K562 (cell line): ENCODE results near the gene ATP13A1. TPM values are rescaled to one million over a fixed set of nuclear protein-coding genes. Genes with fewer than 3 reads are reported as not detected.

ENCODE experiments used
- ATAC-seq: fragments of 200-7000 bp; cut with Tn5 transposase; 3 replicates; pipeline ENCODE4 v1.9.1; 2020; ENCODE audit warnings: moderate library complexity
- BruUV-seq: library from RNA; stranded (reverse); fragments of 400-500 nt; replicated peaks from 2 replicates; lab custom pipeline; 2021; lab: Mats Ljungman, UMichigan
- CTCF ChIA-PET: fragments of 300-600 bp; formaldehyde crosslinking; extraction: SDS; loops from one replicate; lab custom pipeline; 2021; ENCODE audit warnings: low intra/inter-chr PET ratio; lab: Yijun Ruan, JAX
- POLR2A ChIA-PET: fragments of 300-600, 350-650 bp; sonication (Branson Sonifier 250); formaldehyde crosslinking; extraction: SDS; loops from one replicate; lab custom pipeline; 2021; ENCODE audit warnings: antibody characterized with exemption, inconsistent platforms; lab: Yijun Ruan, JAX
- DNase-seq, 4 experiments: peaks; one replicate each; pipeline versions ENCODE4 v3.0.0 to v3.0.0-alpha.2; 2011 to 2018; ENCODE audit warnings: low spot score in 3 of 4, mixed read lengths in 3 of 4; ENCODE audit errors: extremely low read depth in 1 of 4
- FAIRE-seq: peaks from 2 replicates; lab custom pipeline; 2011; peaks lifted over from hg19 to GRCh38; lab: Jason Lieb, UNC
- H2AFZ ChIP-seq: 2 replicates; pipeline ENCODE4 v1.6.0; 2011; ENCODE audit warnings: low read depth, low read length, control low read depth, inconsistent platforms
- H3K27ac ChIP-seq: fragments of 200-600 bp; 3 replicates; pipeline ENCODE4 v1.8.0; 2011; ENCODE audit warnings: low read depth, mild to moderate bottlenecking, control low read depth, inconsistent platforms, low read length, moderate library complexity, mixed read lengths; ENCODE audit errors: extremely low read depth
- H3K27me3 ChIP-seq, 2 experiments: fragments of 300-600 bp in 1 of 2; 2 replicates in 1 of 2; 3 replicates in 1 of 2; pipeline versions ENCODE4 v1.6.0 to v1.8.0; 2011; ENCODE audit warnings: inconsistent platforms in 2 of 2, low read length in 2 of 2, mild to moderate bottlenecking in 1 of 2, mixed read lengths in 1 of 2, moderate library complexity in 1 of 2; ENCODE audit not compliant: control insufficient read depth in 2 of 2, insufficient read depth in 2 of 2
- H3K36me3 ChIP-seq: fragments of 300-600 bp; 3 replicates; pipeline ENCODE4 v1.8.0; 2011; ENCODE audit warnings: mild to moderate bottlenecking, low read length, inconsistent platforms; ENCODE audit not compliant: control insufficient read depth, insufficient read depth
- H3K4me1 ChIP-seq, 2 experiments: fragments of 200-600 bp in 1 of 2; replicated peaks in 1 of 2; 2 replicates in 1 of 2; 3 replicates in 1 of 2; pipeline versions ENCODE4 v1.5.1 to v1.8.0; 2011; ENCODE audit warnings: inconsistent platforms in 2 of 2, low read length in 2 of 2, mild to moderate bottlenecking in 1 of 2, mixed read lengths in 1 of 2, moderate library complexity in 1 of 2; ENCODE audit not compliant: control insufficient read depth in 2 of 2, insufficient read depth in 2 of 2
- H3K4me2 ChIP-seq: 2 replicates; pipeline ENCODE4 v1.6.1; 2011; ENCODE audit warnings: low read length, control low read depth, inconsistent platforms, mixed read lengths; ENCODE audit not compliant: insufficient read depth
- H3K4me3 ChIP-seq: fragments of 200-600 bp; sonication (generic), shearing (Covaris generic); 2 replicates; pipeline ENCODE4 v1.5.1; 2016; ENCODE audit warnings: control low read depth, inconsistent platforms
- H3K79me2 ChIP-seq: fragments of 200-600 bp; 3 replicates; pipeline ENCODE4 v1.8.0; 2011; ENCODE audit warnings: low read length, inconsistent platforms; ENCODE audit not compliant: control insufficient read depth, insufficient read depth
- H3K9ac ChIP-seq, 2 experiments: 2 replicates each; pipeline versions ENCODE4 v1.6.0 to v1.6.1; 2011; ENCODE audit warnings: low read depth in 2 of 2, low read length in 2 of 2, control low read depth in 1 of 2, inconsistent platforms in 1 of 2, mild to moderate bottlenecking in 1 of 2, mixed read lengths in 1 of 2; ENCODE audit not compliant: insufficient read depth in 1 of 2
- H3K9me1 ChIP-seq: one replicate; pipeline ENCODE4 v1.6.0; 2011; ENCODE audit warnings: inconsistent platforms, mild to moderate bottlenecking, low read length, moderate library complexity; ENCODE audit not compliant: control insufficient read depth, insufficient read depth
- H3K9me3 ChIP-seq: replicated peaks from 2 replicates; pipeline ENCODE4 v1.5.1; 2011; ENCODE audit warnings: low read depth, low read length, inconsistent platforms; ENCODE audit not compliant: control insufficient read depth, insufficient read depth
- H4K20me1 ChIP-seq: replicated peaks from 2 replicates; pipeline ENCODE4 v1.6.1; 2011; ENCODE audit warnings: low read length, inconsistent platforms, mixed read lengths; ENCODE audit not compliant: control insufficient read depth, insufficient read depth
- CBFB ChIP-seq: sonication (generic); formaldehyde crosslinking; IDR thresholded peaks from 2 replicates; pipeline ENCODE4 v1.4.0; 2020; ENCODE audit warnings: mild to moderate bottlenecking, missing genetic modification reagents
- CBX3 ChIP-seq, 2 experiments: IDR thresholded peaks; 1 replicate in 1 of 2; 2 replicates in 1 of 2; pipeline ENCODE4 v1.6.1; 2012; ENCODE audit warnings: inconsistent platforms in 2 of 2, low read length in 2 of 2, borderline replicate concordance in 1 of 2, control low read depth in 1 of 2
- FOXP1 ChIP-seq: sonication (generic); formaldehyde crosslinking; IDR thresholded peaks from 2 replicates; pipeline ENCODE4 v1.8.0; 2022; ENCODE audit warnings: mild to moderate bottlenecking, missing genetic modification reagents
- POLR2B ChIP-seq: fragments of 450-650 bp; IDR thresholded peaks from 2 replicates; pipeline ENCODE4 v1.6.1; 2018; ENCODE audit warnings: low read depth; ENCODE audit not compliant: partially characterized antibody
- RBM25 ChIP-seq: fragments of 200-400 bp; formaldehyde crosslinking; IDR thresholded peaks from 2 replicates; pipeline ENCODE4 v1.6.1; 2018; ENCODE audit warnings: low read length, low read depth, moderate library complexity; ENCODE audit not compliant: severe bottlenecking
- RBM39 ChIP-seq: fragments of 200-400 bp; formaldehyde crosslinking; optimal IDR thresholded peaks from 2 replicates; pipeline ENCODE3; 2018; ENCODE audit warnings: low read depth, low read length
- XRCC3 ChIP-seq: fragments of 450-650 bp; IDR thresholded peaks from 2 replicates; pipeline ENCODE4 v1.6.1; 2017; ENCODE audit warnings: mild to moderate bottlenecking, moderate library complexity
- ZNF134 ChIP-seq: fragments of 250-450 bp; sonication (Bioruptor Pico); conservative IDR thresholded peaks from 2 replicates; pipeline ENCODE4 v1.4.0; 2020
- ZNF274 ChIP-seq: IDR thresholded peaks from 2 replicates; pipeline ENCODE4 v1.6.1; 2011; ENCODE audit warnings: low read depth, mild to moderate bottlenecking, low read length, moderate library complexity, borderline replicate concordance
- ZNF280A ChIP-seq: fragments of 450-650 bp; IDR thresholded peaks from 2 replicates; pipeline ENCODE4 v1.6.1; 2018; ENCODE audit warnings: mild to moderate bottlenecking, low read depth; ENCODE audit not compliant: partially characterized antibody
- ZNF75A ChIP-seq: fragments of 450-650 bp; formaldehyde crosslinking; IDR thresholded peaks from 2 replicates; pipeline ENCODE4 v1.4.0; 2020; ENCODE audit warnings: mild to moderate bottlenecking
- WGBS: fragments of 100-300 bp; shearing (Covaris generic); methylation state at CpG from one replicate; pipeline ENCODE4 v1.1.6; 2016; ENCODE audit warnings: low coverage, mixed read lengths; ENCODE audit not compliant: insufficient coverage; ENCODE audit errors: missing lambda C conversion rate; 5-methylcytosine and 5-hydroxymethylcytosine counted together
- in situ Hi-C: fragments of 300-500 bp; cut with MboI; formaldehyde crosslinking; loops from 4 replicates; pipeline ENCODE4 v1.15.0; 2018; ENCODE audit warnings: inconsistent platforms, mixed read lengths
- intact Hi-C: fragments of 100-400 bp; cut with micrococcal nuclease; formaldehyde crosslinking; loops from 2 replicates; pipeline ENCODE4 v1.14.2; 2022
- polyA plus RNA-seq, 8 experiments: library from polyadenylated mRNA; depleted of rRNA in 4 of 8; stranded (reverse) in 5 of 8; unstranded in 3 of 8; fragments of >200 nt; fragmentation: Nextera tagmentation in 2 of 8; fragmentation: Illumina TruSeq in 1 of 8; extraction: Ambion mirVana in 2 of 8; extraction: Trizol in 1 of 8; gene quantifications; 2 replicates each; pipeline versions ENCODE4 v1.2.1 to v1.2.3, GENCODE V29; 2011 to 2014; ENCODE audit warnings: inconsistent platforms in 1 of 8, missing spikeins in 1 of 8
- total RNA-seq, 7 experiments: library from RNA; depleted of rRNA in 6 of 7; stranded (reverse); fragments of >200 nt in 6 of 7; fragmentation: Illumina TruSeq in 2 of 7; extraction: Trizol in 2 of 7; gene quantifications; 2 replicates each; pipeline versions ENCODE4 v1.2.1 to v1.2.3, GENCODE V29; 2011 to 2021; ENCODE audit warnings: low replicate concordance in 1 of 7

ATP13A1 gene
- total and polyA plus RNA-seq, 9 of the 15 experiments (the other 6 are each of a cell fraction or from before 2014, with no cell fraction given): 0.90 to 83.8 (median 23.1) TPM

- Histone ChIP-seq H3K27ac (no peak overlapping the region), H3K36me3 (peaks cover 30% of the 10 kb centered on the region), H3K4me2 (no peak overlapping the region), H3K4me3 (no peak overlapping the region), H3K79me2 (no peaks in the 10 kb centered on the region; the same call in 2 of the 3 replicates), H2AFZ (no peak overlapping the region), H3K9me3 (peaks cover 38% of the 10 kb centered on the region), H3K27me3 (no peaks in the 10 kb centered on the region), H3K9me1 (no peaks in the 10 kb centered on the region), H4K20me1 (no peaks in the 10 kb centered on the region), H3K4me1 (no peaks in the 10 kb centered on the region), H3K9ac (no peak overlapping the region)
- in situ Hi-C loops (no loop called here), intact Hi-C loops (no loop called here)
- TF ChIP-seq XRCC3: 0 out of 2 replicates have a peak, but pooled peaks have one; percentile 15
- TF ChIP-seq ZNF134: no peak
- peak; percentile 91 for TF ChIP-seq ZNF274
- no peak for TF ChIP-seq CBFB (CRISPR knock-in tag)
- TF ChIP-seq RBM39: no peak
- peak; percentile 14 for TF ChIP-seq ZNF280A
- peak; percentile 93 for TF ChIP-seq ZNF75A (CRISPR knock-in tag)
- TF ChIP-seq CBX3 (IDR thresholded peaks at IDR 0.05; ENCODE audit: borderline replicate concordance in 1 of 2, low read length in 2 of 2): peak in 1 of 2 experiments; percentile 22; a peak in 1 of 3 replicates
- no peak for TF ChIP-seq FOXP1 (CRISPR knock-in tag)
- TF ChIP-seq POLR2B: peak; percentile 14
- peak; percentile 57 for TF ChIP-seq RBM25
- no peak for FAIRE-seq
- WGBS: 78% methylated on average over 14 of the region's 14 CpGs
- no TSS peak for BruUV-seq
- ChIA-PET POLR2A (interaction anchor here (0.7 kb wide), 1 partner anchor 52 kb away, joined by 3 read pairs; no protein-coding TSS in a partner anchor), CTCF (interaction anchor here (0.7 kb wide), 1 partner anchor 1109 kb away, joined by 3 read pairs; no protein-coding TSS in a partner anchor)
- DNase-seq: no peak
- ATAC-seq: no peak
These were observed 47.9 kb upstream of the ATP13A1 start for GRCh38 chr19:19711306-19711933.
